Naive thymus-derived CD4-positive, alpha-beta T cell (primary cell): ENCODE data around the gene WFIKKN1. TPM values are rescaled to one million over a fixed set of nuclear protein-coding genes. Genes with fewer than 3 reads are reported as not detected.

ENCODE experiments used
- ATAC-seq: fragments of 150-1000 bp; cut with Tn5 transposase; 2 replicates; pipeline ENCODE4 v1.10.0; 2021; ENCODE audit warnings: mild to moderate bottlenecking, moderate library complexity
- CTCF ChIA-PET: fragments of 350-600 bp; sonication (Branson Sonifier 250); formaldehyde crosslinking; loops from one replicate; lab custom pipeline; 2021; ENCODE audit warnings: antibody characterized with exemption; lab: Charles Lee
- POLR2A ChIA-PET: fragments of 350-600 bp; sonication (Branson Sonifier 250); formaldehyde crosslinking; loops from one replicate; lab custom pipeline; 2021; ENCODE audit warnings: antibody characterized with exemption, inconsistent platforms; lab: Charles Lee
- DNase-seq, 9 donors: peaks; one replicate each; pipeline versions ENCODE4 v3.0.0 to v3.0.0-alpha.2; 2020 to 2022; ENCODE audit warnings: mixed read lengths in 1 of 9
- H3K27ac ChIP-seq: one replicate; pipeline ENCODE4 v1.7.0; 2013; ENCODE audit warnings: mild to moderate bottlenecking, low read depth, low read length, moderate library complexity
- H3K27me3 ChIP-seq, 2 donors: one replicate each; pipeline ENCODE4 v1.7.0; 2013; ENCODE audit warnings: low read length in 2 of 2, mild to moderate bottlenecking in 2 of 2, moderate library complexity in 2 of 2; ENCODE audit not compliant: control insufficient read depth in 2 of 2, insufficient read depth in 2 of 2
- H3K36me3 ChIP-seq, 3 experiments: 1 replicate in 2 of 3; 2 replicates in 1 of 3; pipeline ENCODE4 v1.7.0; 2013; ENCODE audit warnings: low read length in 3 of 3, mild to moderate bottlenecking in 3 of 3, moderate library complexity in 1 of 3; ENCODE audit not compliant: insufficient read depth in 3 of 3, control insufficient read depth in 2 of 3
- H3K4me1 ChIP-seq, 2 donors: one replicate each; pipeline ENCODE4 v1.7.0; 2013; ENCODE audit warnings: low read length in 2 of 2, mild to moderate bottlenecking in 2 of 2, moderate library complexity in 1 of 2; ENCODE audit not compliant: control insufficient read depth in 2 of 2, insufficient read depth in 2 of 2
- H3K4me3 ChIP-seq: 2 replicates; pipeline ENCODE4 v1.7.0; 2013; ENCODE audit warnings: mild to moderate bottlenecking, low read length
- H3K9me3 ChIP-seq, 3 experiments: 1 replicate in 2 of 3; 2 replicates in 1 of 3; pipeline ENCODE4 v1.7.0; 2013; ENCODE audit warnings: low read length in 3 of 3; ENCODE audit not compliant: control insufficient read depth in 2 of 3
- H3K27ac Mint-ChIP-seq, 9 donors: one replicate each; pipeline ENCODE4 v1.8.0; 2020 to 2022; ENCODE audit warnings: mixed read lengths in 9 of 9, mild to moderate bottlenecking in 8 of 9, moderate library complexity in 5 of 9, inconsistent platforms in 2 of 9
- H3K27me3 Mint-ChIP-seq, 5 donors: one replicate each; pipeline ENCODE4 v1.8.0; 2021 to 2022; ENCODE audit warnings: mixed read lengths in 5 of 5, mild to moderate bottlenecking in 1 of 5
- H3K36me3 Mint-ChIP-seq, 5 donors: one replicate each; pipeline ENCODE4 v1.8.0; 2020 to 2022; ENCODE audit warnings: mixed read lengths in 5 of 5, mild to moderate bottlenecking in 3 of 5, inconsistent platforms in 1 of 5
- H3K4me1 Mint-ChIP-seq, 7 donors: one replicate each; pipeline ENCODE4 v1.8.0; 2020 to 2022; ENCODE audit warnings: mixed read lengths in 7 of 7, mild to moderate bottlenecking in 3 of 7, inconsistent platforms in 1 of 7
- H3K4me3 Mint-ChIP-seq, 10 donors: one replicate each; pipeline ENCODE4 v1.8.0; 2020 to 2022; ENCODE audit warnings: mild to moderate bottlenecking in 10 of 10, mixed read lengths in 10 of 10, moderate library complexity in 6 of 10, inconsistent platforms in 2 of 10
- H3K9me3 Mint-ChIP-seq, 11 donors: one replicate each; pipeline ENCODE4 v1.8.0; 2020 to 2022; ENCODE audit warnings: mixed read lengths in 11 of 11, mild to moderate bottlenecking in 4 of 11, inconsistent platforms in 1 of 11, moderate library complexity in 1 of 11
- intact Hi-C, 2 donors: fragments of 100-400 bp; cut with micrococcal nuclease; formaldehyde crosslinking; loops; one replicate each; pipeline ENCODE4 v1.15.1; 2023
- polyA plus RNA-seq, 2 donors: library from polyadenylated mRNA; unstranded; fragments of 300-500 nt; fragmentation: Illumina TruSeq; gene quantifications; one replicate each; pipeline ENCODE4 v1.2.3, GENCODE V29; 2021
- total RNA-seq, 6 experiments: library from RNA in 5 of 6; stranded (reverse) in 5 of 6; gene quantifications; 1 replicate in 5 of 6; 2 replicates in 1 of 6; pipeline ENCODE4 v1.2.3 and lab custom pipeline; 2021 to 2026

WFIKKN1 gene
- total and polyA plus RNA-seq, 7 experiments from 2014 or later = 0.34 to 0.81 (median 0.56) TPM; not detected in 2

DNA sequence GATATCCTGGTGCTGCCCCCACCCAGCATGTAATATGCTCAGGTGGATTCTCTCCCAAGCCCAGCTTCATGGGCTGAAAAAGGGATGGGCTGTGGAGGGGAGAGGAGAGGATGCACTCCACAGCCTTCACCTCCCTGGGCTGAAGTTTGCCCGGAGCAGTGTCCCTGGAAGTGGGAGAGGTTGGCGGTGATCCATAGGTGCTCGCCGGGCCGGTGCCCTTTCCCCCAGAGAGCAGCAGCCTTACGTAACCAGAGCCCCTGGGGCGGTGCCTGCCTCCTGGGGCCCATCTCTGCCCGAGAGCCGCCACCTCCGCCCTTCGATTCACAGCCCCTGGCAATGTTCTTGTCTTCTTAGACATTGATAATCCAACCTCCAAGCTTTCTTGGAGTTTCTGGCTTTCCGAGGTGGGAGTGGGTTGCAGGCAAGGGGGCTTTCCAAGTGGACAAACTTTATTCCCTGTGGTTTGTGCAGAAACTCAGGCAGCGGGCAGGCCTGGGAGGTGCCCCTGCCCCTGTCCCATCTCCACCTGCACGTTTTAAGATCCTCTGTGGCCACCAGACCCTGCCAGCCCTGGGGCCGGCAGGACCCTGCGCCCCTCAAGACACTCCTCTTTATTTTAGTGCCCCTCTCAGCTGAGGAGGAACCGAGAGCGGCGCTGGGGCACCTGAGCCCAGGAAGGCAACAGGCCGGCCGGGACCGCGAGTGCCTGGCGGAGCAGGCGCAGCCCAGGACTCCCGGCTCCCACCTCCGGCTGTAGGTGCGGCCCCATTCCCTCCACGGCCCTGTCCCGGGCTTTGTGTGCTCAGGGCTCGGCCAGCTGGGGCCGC is 15.3 kb downstream of the WFIKKN1 start:
- POLR2A ChIA-PET = interaction anchor here (0.7 to 4.4 kb wide), 2 partner anchors 9 to 20 kb away, joined by 3 to 30 read pairs; partner anchors contain the start of gene METTL26
- intact Hi-C loops = no loop called here

DNA sequence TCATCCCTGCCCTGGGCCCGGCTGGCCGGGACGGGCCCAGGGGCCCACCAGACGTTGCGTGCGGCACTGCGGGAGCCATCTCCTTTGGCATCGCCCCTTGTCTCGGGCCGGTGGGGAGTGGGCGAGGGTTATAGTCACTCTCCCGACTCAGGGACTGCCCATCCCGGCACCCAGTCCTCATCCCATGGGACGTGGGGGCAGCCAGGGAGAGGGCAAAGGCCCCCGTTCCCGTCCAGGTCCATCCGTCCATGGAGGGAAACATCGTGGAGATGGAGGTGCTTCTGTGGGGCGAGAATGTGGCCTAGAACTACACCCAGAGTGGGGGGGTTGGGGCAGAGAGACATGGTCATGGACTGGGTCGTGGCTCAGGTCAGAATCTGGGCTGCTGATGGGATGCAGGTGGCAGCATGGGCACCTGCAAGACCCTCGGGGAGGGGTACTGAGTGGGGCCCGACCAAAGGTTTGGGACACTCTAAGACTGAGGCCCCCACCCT is 15.9 kb downstream of the WFIKKN1 start:
- POLR2A ChIA-PET = interaction anchor here (4.4 kb wide), 1 partner anchor 9 kb away, joined by 30 read pairs; the partner anchor contains the start of gene METTL26
- Mint-ChIP-seq H3K36me3 (no peaks in the 10 kb centered on the region), H3K27me3 (no peaks in the 10 kb centered on the region), H3K4me3 (peak overlapping the region in 3 of 10 donors; percentile 21 to 80 (median 48)), H3K27ac (peak overlapping the region in 2 of 9 donors; percentile 21 to 56), H3K4me1 (peaks cover 4 to 36% (median 16%) of the 10 kb centered on the region in 7 donors), H3K9me3 (no peaks in the 10 kb centered on the region)
- CTCF ChIA-PET = no interaction called here
- Histone ChIP-seq H3K27me3 (no peaks in the 10 kb centered on the region), H3K27ac (no peak overlapping the region), H3K9me3 (no peaks in the 10 kb centered on the region), H3K4me3 (no peak overlapping the region), H3K36me3 (no peaks in the 10 kb centered on the region), H3K4me1 (peaks cover 9 to 15% of the 10 kb centered on the region in 2 donors)
- DNase-seq (no peak), ATAC-seq (no peak)
- intact Hi-C loops = no loop called here

More for the DNA sequence above, 15.3 kb downstream of the WFIKKN1 start:
- DNase-seq (no peak), ATAC-seq (no peak)
- H3K4me1 Mint-ChIP-seq = peaks cover 4 to 36% (median 16%) of the 10 kb centered on the region in 7 donors
- H3K9me3 Mint-ChIP-seq = no peaks in the 10 kb centered on the region
- no peak overlapping the region for H3K4me3 ChIP-seq
- H3K27ac Mint-ChIP-seq = peak overlapping the region in 1 of 9 donors; percentile 59
- no peaks in the 10 kb centered on the region for H3K9me3 ChIP-seq
- H3K27ac ChIP-seq = no peak overlapping the region
- CTCF ChIA-PET = no interaction called here
- no peaks in the 10 kb centered on the region for H3K27me3 Mint-ChIP-seq
- peaks cover 9 to 15% of the 10 kb centered on the region in 2 donors for H3K4me1 ChIP-seq
- H3K4me3 Mint-ChIP-seq = no peak overlapping the region
- no peaks in the 10 kb centered on the region for H3K36me3 Mint-ChIP-seq
- H3K27me3 ChIP-seq = no peaks in the 10 kb centered on the region
- H3K36me3 ChIP-seq = no peaks in the 10 kb centered on the region

DNA sequence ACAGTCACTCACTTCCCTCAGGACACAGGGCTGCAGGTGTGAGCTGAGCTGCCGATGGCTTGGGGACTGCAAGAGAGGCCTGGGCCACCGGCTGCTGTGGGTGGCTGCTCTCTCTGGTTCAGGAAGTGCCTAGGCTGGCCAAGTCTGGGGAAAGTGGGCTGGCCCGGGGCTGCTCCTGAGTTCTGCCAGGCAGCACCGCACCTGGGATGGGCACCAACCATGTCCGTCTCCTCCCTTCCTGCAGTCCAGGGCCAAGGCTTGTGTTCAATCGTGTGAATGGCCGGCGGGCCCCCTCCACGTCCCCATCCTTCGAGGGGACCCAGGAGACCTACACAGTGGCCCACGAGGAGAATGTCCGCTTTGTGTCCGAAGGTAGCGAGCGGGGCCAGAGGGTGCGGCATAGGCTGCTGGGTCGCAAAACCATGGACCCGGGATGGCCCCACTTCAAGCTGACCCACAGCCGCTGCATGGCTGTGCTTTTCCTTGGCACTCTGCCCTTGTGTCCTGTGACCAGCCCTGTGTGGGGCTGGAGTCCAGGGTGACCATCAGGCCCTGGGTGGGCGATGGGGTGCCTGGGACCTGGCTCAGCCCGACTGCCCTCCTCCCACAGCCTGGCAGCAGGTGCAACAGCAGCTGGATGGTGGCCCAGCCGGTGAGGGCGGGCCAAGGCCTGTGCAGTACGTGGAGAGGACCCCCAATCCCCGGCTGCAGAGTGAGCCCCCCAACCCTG is 16.6 kb downstream of the WFIKKN1 start:
- DNase-seq = no peak
- no peak overlapping the region for H3K4me3 ChIP-seq
- no peak for ATAC-seq
- H3K4me1 ChIP-seq = peaks cover 9 to 15% of the 10 kb centered on the region in 2 donors
- CTCF ChIA-PET = no interaction called here
- Mint-ChIP-seq H3K4me3 (peak overlapping the region in 3 of 10 donors; percentile 21 to 80 (median 48)), H3K36me3 (no peaks in the 10 kb centered on the region), H3K9me3 (no peaks in the 10 kb centered on the region), H3K27ac (peak overlapping the region in 1 of 9 donors; percentile 56), H3K4me1 (peaks cover 4 to 36% (median 16%) of the 10 kb centered on the region in 7 donors), H3K27me3 (no peaks in the 10 kb centered on the region)
- peak overlapping the region; percentile 97 for H3K27ac ChIP-seq
- no peaks in the 10 kb centered on the region for H3K27me3 ChIP-seq
- H3K36me3 ChIP-seq = no peaks in the 10 kb centered on the region
- intact Hi-C loops = no loop called here
- POLR2A ChIA-PET = interaction anchor here (4.4 kb wide), 1 partner anchor 10 kb away, joined by 30 read pairs; the partner anchor contains the start of gene METTL26
- no peaks in the 10 kb centered on the region for H3K9me3 ChIP-seq

DNA sequence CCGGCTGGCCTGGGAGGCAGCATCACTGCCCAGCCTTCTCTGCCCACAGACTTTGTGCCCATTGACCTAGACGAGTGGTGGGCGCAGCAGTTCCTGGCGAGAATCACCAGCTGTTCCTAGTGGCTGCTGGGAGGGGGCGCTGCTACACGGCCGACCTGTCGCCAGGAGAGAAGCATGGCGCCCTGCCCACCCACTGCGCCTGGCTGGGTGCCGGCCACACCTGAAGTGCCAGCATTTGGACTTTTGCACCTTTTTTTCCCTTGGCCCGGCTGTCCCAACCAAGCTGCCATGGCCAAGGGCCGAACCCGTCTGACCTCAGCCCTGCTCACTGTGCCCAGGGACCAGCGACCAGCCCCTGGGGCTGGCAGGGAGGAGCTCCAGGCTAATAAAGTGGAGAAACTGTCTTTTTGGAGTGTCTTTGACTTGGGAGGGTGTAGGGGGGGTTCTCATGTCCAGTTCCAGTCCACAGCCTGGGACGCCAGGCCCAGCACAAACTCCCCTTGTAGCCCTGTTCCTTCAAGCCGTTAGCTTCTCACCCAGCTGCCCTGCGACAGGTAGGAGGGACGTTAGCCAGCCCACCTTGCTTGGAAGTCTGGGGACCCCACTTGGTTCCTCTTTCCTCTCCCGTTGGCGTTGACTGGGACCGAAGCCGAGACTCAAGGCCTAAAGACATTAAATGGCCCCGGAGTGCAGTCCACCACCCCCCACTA is 17.4 kb downstream of the WFIKKN1 start:
- ChIA-PET CTCF (no interaction called here), POLR2A (interaction anchor here (0.9 to 4.4 kb wide), 3 partner anchors 11 to 42 kb away, joined by 3 to 30 read pairs (median 3); partner anchors contain the start of genes METTL26 and WDR24)
- no peaks in the 10 kb centered on the region for H3K9me3 Mint-ChIP-seq
- H3K27me3 Mint-ChIP-seq = no peaks in the 10 kb centered on the region
- peak overlapping the region in 7 of 9 donors; percentile 18 to 88 (median 77) for H3K27ac Mint-ChIP-seq
- Histone ChIP-seq H3K4me1 (peaks cover 6 to 9% of the 10 kb centered on the region in 2 donors), H3K27me3 (no peaks in the 10 kb centered on the region), H3K27ac (peak overlapping the region; percentile 97), H3K4me3 (peak overlapping the region; percentile 77), H3K9me3 (no peaks in the 10 kb centered on the region), H3K36me3 (no peaks in the 10 kb centered on the region)
- no peak for ATAC-seq
- no peaks in the 10 kb centered on the region for H3K36me3 Mint-ChIP-seq
- H3K4me1 Mint-ChIP-seq = peaks cover 4 to 33% (median 14%) of the 10 kb centered on the region in 7 donors
- intact Hi-C loops = no loop called here
- peak in 1 of 9 donors; percentile 50 for DNase-seq
- H3K4me3 Mint-ChIP-seq = peak overlapping the region; percentile 63 to 87 (median 78)

DNA sequence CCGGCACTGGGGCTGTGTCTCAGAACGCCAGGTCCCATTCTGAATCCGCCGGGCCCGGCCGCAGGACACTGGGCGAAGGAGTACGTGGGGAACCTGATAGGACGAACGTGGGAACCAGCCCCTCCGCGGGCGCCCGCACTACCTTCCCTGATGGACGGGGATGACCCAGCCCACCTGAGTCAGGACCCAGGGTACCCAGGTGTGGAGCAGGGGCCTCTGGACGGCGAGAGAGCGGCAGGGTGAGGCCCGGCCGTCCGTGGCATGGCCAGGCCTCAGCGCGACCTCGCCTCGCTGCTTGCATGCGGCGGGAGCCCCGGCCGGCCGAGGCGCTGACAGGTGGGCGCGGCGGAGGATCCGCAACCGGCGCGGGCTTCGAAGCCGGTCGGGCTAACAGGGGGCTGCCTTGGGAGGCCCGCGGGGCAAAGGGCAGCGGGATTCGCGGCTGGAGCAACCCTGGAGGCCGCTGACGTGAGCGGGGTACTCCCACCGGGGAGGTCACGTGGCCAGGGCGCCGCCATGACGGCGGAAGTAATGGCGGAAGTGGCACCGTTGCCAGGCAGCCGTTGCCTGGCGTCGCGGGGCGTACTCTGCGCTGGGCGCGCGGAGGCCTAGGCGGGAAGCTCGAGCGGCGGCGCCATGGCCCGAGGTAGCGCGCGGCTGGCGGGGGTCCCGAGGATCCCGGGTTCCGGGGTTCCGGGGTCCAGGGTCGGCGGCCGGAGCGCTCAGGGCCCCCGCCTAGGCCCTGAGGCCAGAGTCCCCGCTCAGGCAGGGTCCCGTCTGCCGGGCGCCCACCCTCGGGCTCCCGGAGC is 18.2 kb downstream of the WFIKKN1 start, which contains the start of gene WDR90:
Gene WDR90, plus strand, starts transcription at position 585 of the 809 bp plus-strand sequence. Its CDS starts 52 bp downstream, at position 637.
- Mint-ChIP-seq H3K27ac (peak within 1 kb of the TSS in 7 of 9 donors; percentile 18 to 88 (median 77)), H3K36me3 (no peaks in the 10 kb centered on the region), H3K27me3 (no peaks in the 10 kb centered on the region), H3K4me1 (peaks cover 4 to 26% (median 10%) of the 10 kb centered on the region in 7 donors), H3K4me3 (peak within 1 kb of the TSS; percentile 63 to 87 (median 78)), H3K9me3 (no peaks in the 10 kb centered on the region)
- ChIA-PET POLR2A (interaction anchor here (0.5 to 4.4 kb wide), 7 partner anchors 11 to 79 kb away, joined by 3 to 30 read pairs (median 3); partner anchors contain the start of genes JMJD8, METTL26, PIGQ and RHOT2), CTCF (interaction anchor here (1.1 kb wide), 1 partner anchor 15 kb away, joined by 3 read pairs; no protein-coding TSS in a partner anchor)
- ATAC-seq (peak; percentile 96), DNase-seq (peak; percentile 81 to 94 (median 89))
- Histone ChIP-seq H3K27ac (peak within 1 kb of the TSS; percentile 97), H3K9me3 (no peaks in the 10 kb centered on the region), H3K4me3 (peak within 1 kb of the TSS; percentile 77), H3K36me3 (no peaks in the 10 kb centered on the region), H3K4me1 (peaks cover 6 to 9% of the 10 kb centered on the region in 2 donors), H3K27me3 (no peaks in the 10 kb centered on the region)
- intact Hi-C loops = loop anchor here in 1 of 2 donors (1.0 kb wide), 3 partner anchors 13 to 30 kb away; partner anchors contain the start of genes METTL26 and RHOT2
